ENCODE measurements around the gene RTL10. TPM values are rescaled to one million over a fixed set of nuclear protein-coding genes. Genes with fewer than 3 reads are reported as not detected.

RTL10 gene
- total and polyA plus RNA-seq, 2 of the 8 experiments (the other 6 are each of a cell fraction or from before 2014, with no cell fraction given), result 11.5 to 18.8 TPM

- WGBS, 2 experiments (ENCODE audit: extremely low coverage in 1 of 2, insufficient coverage in 1 of 2, insufficient read length in 1 of 2, insufficient replicate concordance in 2 of 2, low coverage in 1 of 2, low lambda C conversion rate in 2 of 2, missing lambda C conversion rate in 1 of 2), result 92% methylated on average over 15 of the region's 15 CpGs; no CpG with 5 or more reads in 1 of the 2 experiments
- Histone ChIP-seq H3K56ac (replicated peaks; ENCODE audit: insufficient read length, low read depth, low read length) (no peak overlapping the region), H3K4me2 (ENCODE audit: insufficient read depth in 1 of 2, low read depth in 2 of 2, low read length in 2 of 2) (no peak overlapping the region), H3K79me2 (ENCODE audit: control insufficient read depth in 1 of 2, insufficient read depth in 2 of 2, low read length in 2 of 2) (no peaks in the 10 kb centered on the region), H2BK120ac (replicated peaks; ENCODE audit: low read depth, low read length) (no peak overlapping the region), H3K79me1 (ENCODE audit: low read depth, low read length) (no peaks in the 10 kb centered on the region), H3K9me3 (ENCODE audit: insufficient read depth in 2 of 2, low read depth in 1 of 2, low read length in 1 of 2) (no peaks in the 10 kb centered on the region), H3K27ac (ENCODE audit: low read depth, low read length) (no peak overlapping the region), H2BK20ac (ENCODE audit: low read length) (no peak overlapping the region), H4K91ac (replicated peaks; ENCODE audit: insufficient read length, low read length) (no peak overlapping the region), H3K9ac (replicated peaks in 1 of 4; ENCODE audit: extremely low read depth in 1 of 4, low read depth in 3 of 4, low read length in 3 of 4) (no peak overlapping the region), H3K4me1 (replicated peaks in 1 of 4; ENCODE audit: control insufficient read depth in 3 of 4, insufficient read depth in 4 of 4, low read length in 3 of 4) (no peaks in the 10 kb centered on the region; a peak in 1 of 7 replicates), H4K5ac (ENCODE audit: insufficient read length, low read depth, low read length) (no peak overlapping the region), H2BK15ac (ENCODE audit: low read length) (no peak overlapping the region), H3K36me3 (ENCODE audit: control insufficient read depth in 2 of 4, insufficient read depth in 4 of 4, low read length in 3 of 4) (no peaks in the 10 kb centered on the region), H3K14ac (ENCODE audit: insufficient read length) (no peak overlapping the region), H2BK12ac (ENCODE audit: low read depth, low read length) (no peak overlapping the region), H3K27me3 (replicated peaks in 1 of 4; ENCODE audit: control insufficient read depth in 3 of 4, extremely low read depth in 1 of 4, insufficient read depth in 3 of 4, low read length in 3 of 4) (no peaks in the 10 kb centered on the region), H2AK5ac (ENCODE audit: low read depth, low read length) (no peak overlapping the region), H4K20me1 (replicated peaks in 1 of 2; ENCODE audit: control insufficient read depth in 1 of 2, insufficient read depth in 2 of 2, low read length in 2 of 2) (peaks cover 0 to 3% of the 10 kb centered on the region in 2 experiments), H2BK5ac (ENCODE audit: low read depth, low read length) (0 out of 2 replicates have a peak overlapping the region, but pooled peaks have one; percentile 44), H3K4me3 (ENCODE audit: extremely low read depth in 1 of 4, insufficient read depth in 2 of 4, low read depth in 3 of 4, low read length in 4 of 4) (no peak overlapping the region), H2AFZ (ENCODE audit: low read length) (no peak overlapping the region), H3K18ac (ENCODE audit: extremely low read depth, low read length) (no peak overlapping the region), H4K8ac (ENCODE audit: extremely low read depth, insufficient read depth, low read length) (peak overlapping the region; percentile 82; the same call in 1 of the 2 replicates), H3K4ac (replicated peaks; ENCODE audit: insufficient read length, low read depth, low read length) (no peak overlapping the region), H3K23ac (ENCODE audit: insufficient read length) (no peak overlapping the region), H3K23me2 (ENCODE audit: low read depth, low read length) (no peaks in the 10 kb centered on the region)
- CTCF ChIA-PET (ENCODE audit: partially characterized antibody), result interaction anchor here (0.6 to 2.5 kb wide), 11 partner anchors 10 to 140 kb away, joined by 3 to 8 read pairs (median 4); no protein-coding TSS in a partner anchor
- POLR2A ChIA-PET (ENCODE audit: partially characterized antibody), result no interaction called here
- FAIRE-seq (no peak), DNase-seq (ENCODE audit: low read depth in 1 of 2, low spot score in 2 of 2) (no peak)
- no peak for TF ChIP-seq RBBP5 (IDR thresholded peaks at IDR 0.05; ENCODE audit: borderline replicate concordance, low read depth, low read length)
- no peak for TF ChIP-seq GABPA (IDR thresholded peaks at IDR 0.05; ENCODE audit: borderline replicate concordance, insufficient read depth, low read length)
- TF ChIP-seq HDAC2 (IDR thresholded peaks at IDR 0.05; ENCODE audit: borderline replicate concordance in 1 of 2, low read depth in 2 of 2, low read length in 2 of 2), result no peak
- TF ChIP-seq PHF8 (conservative IDR thresholded peaks at IDR 0.05; ENCODE audit: low read depth, low read length), result no peak
- no peak for TF ChIP-seq CTBP2 (IDR thresholded peaks at IDR 0.05; ENCODE audit: borderline replicate concordance, insufficient read depth, insufficient read length, low read length)
- TF ChIP-seq SIN3A (conservative IDR thresholded peaks at IDR 0.05 in 1 of 2, IDR thresholded peaks at IDR 0.05 in 1 of 2; ENCODE audit: low read depth in 1 of 2, low read length in 2 of 2), result no peak
- TF ChIP-seq, protein P1, sequence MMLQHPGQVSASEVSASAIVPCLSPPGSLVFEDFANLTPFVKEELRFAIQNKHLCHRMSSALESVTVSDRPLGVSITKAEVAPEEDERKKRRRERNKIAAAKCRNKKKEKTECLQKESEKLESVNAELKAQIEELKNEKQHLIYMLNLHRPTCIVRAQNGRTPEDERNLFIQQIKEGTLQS (IDR thresholded peaks at IDR 0.05; ENCODE audit: insufficient read depth, low read depth, low read length), result no peak
These were observed 47.3 kb downstream of the RTL10 start for GRCh38 chr22:19807161-19807913.
